K562 (cell line): ENCODE results near the gene PRRC2A. TPM values are rescaled to one million over a fixed set of nuclear protein-coding genes. Genes with fewer than 3 reads are reported as not detected.

Source experiments
- BDP1 ChIP-seq: IDR thresholded peaks from 3 replicates; pipeline ENCODE4 v1.6.1; 2011; ENCODE audit not compliant: insufficient read length, insufficient read depth
- CBFA2T3 ChIP-seq: fragments of 450-650 bp; IDR thresholded peaks from 2 replicates; pipeline ENCODE4 v1.6.1; 2017
- CTCF ChIP-seq, 3 experiments: IDR thresholded peaks in 2 of 3; conservative IDR thresholded peaks in 1 of 3; 2 replicates each; pipeline ENCODE4 v1.5.1; 2011 to 2012; ENCODE audit warnings: low read length in 3 of 3, mild to moderate bottlenecking in 3 of 3, control low read depth in 2 of 3, improper control_type of control experiment in 1 of 3, inconsistent platforms in 1 of 3, low read depth in 1 of 3, mixed read lengths in 1 of 3, moderate library complexity in 1 of 3; ENCODE audit not compliant: insufficient read depth in 2 of 3
- HDAC3 ChIP-seq: fragments of 450-650 bp; IDR thresholded peaks from 2 replicates; pipeline ENCODE4 v1.6.1; 2018; ENCODE audit warnings: borderline replicate concordance, mild to moderate bottlenecking, moderate library complexity; ENCODE audit not compliant: partially characterized antibody
- RFX1 ChIP-seq: fragments of 450-650 bp; IDR thresholded peaks from 2 replicates; pipeline ENCODE4 v1.6.1; 2016; ENCODE audit warnings: mild to moderate bottlenecking, moderate library complexity
- ZBTB5 ChIP-seq: fragments of 450-650 bp; IDR thresholded peaks from 2 replicates; pipeline ENCODE4 v1.6.1; 2017; ENCODE audit warnings: antibody characterized with exemption
- ZNF140 ChIP-seq: fragments of 250-450 bp; sonication (Bioruptor Pico); IDR thresholded peaks from 2 replicates; pipeline ENCODE4 v1.8.0; 2021; ENCODE audit warnings: moderate library complexity, mild to moderate bottlenecking, inconsistent platforms
- ZNF146 ChIP-seq: IDR thresholded peaks from one replicate; pipeline ENCODE4 v1.6.1; 2018; ENCODE audit warnings: missing compliant biosample characterization; ENCODE audit not compliant: unreplicated experiment
- polyA plus RNA-seq, 8 experiments: library from polyadenylated mRNA; depleted of rRNA in 4 of 8; stranded (reverse) in 5 of 8; unstranded in 3 of 8; fragments of >200 nt; fragmentation: Nextera tagmentation in 2 of 8; fragmentation: Illumina TruSeq in 1 of 8; extraction: Ambion mirVana in 2 of 8; extraction: Trizol in 1 of 8; gene quantifications; 2 replicates each; pipeline versions ENCODE4 v1.2.1 to v1.2.3, GENCODE V29; 2011 to 2014; ENCODE audit warnings: inconsistent platforms in 1 of 8, missing spikeins in 1 of 8
- total RNA-seq, 7 experiments: library from RNA; depleted of rRNA in 6 of 7; stranded (reverse); fragments of >200 nt in 6 of 7; fragmentation: Illumina TruSeq in 2 of 7; extraction: Trizol in 2 of 7; gene quantifications; 2 replicates each; pipeline versions ENCODE4 v1.2.1 to v1.2.3, GENCODE V29; 2011 to 2021; ENCODE audit warnings: low replicate concordance in 1 of 7
- TF ChIP-seq, protein P1 (sequence below): fragments of 250-450 bp; sonication (Bioruptor Pico); IDR thresholded peaks from 2 replicates; pipeline ENCODE4 v1.4.0; 2020; ENCODE audit warnings: mild to moderate bottlenecking, moderate library complexity
- TF ChIP-seq, protein P2 (sequence below): fragments of 250-450 bp; sonication (Bioruptor Pico); IDR thresholded peaks from 2 replicates; pipeline ENCODE4 v1.4.0; 2020; ENCODE audit warnings: mild to moderate bottlenecking
- TF ChIP-seq, protein P3 (sequence below): fragments of 450-650 bp; conservative IDR thresholded peaks from 2 replicates; pipeline ENCODE4 v1.6.1; 2016; ENCODE audit warnings: missing genetic modification characterization, low read depth, mild to moderate bottlenecking, control low read depth, missing compliant biosample characterization
- TF ChIP-seq, protein P4 (sequence below): fragments of 250-450 bp; sonication (Bioruptor Pico); IDR thresholded peaks from 2 replicates; pipeline ENCODE4 v1.5.0; 2022; ENCODE audit warnings: mild to moderate bottlenecking

The PRRC2A gene
- total and polyA plus RNA-seq, 9 of the 15 experiments (the other 6 are each of a cell fraction or from before 2014, with no cell fraction given): 1.0 to 332 (median 63.0) TPM

GRCh38 chr6:31660381-31661261, 40.1 kb downstream of the PRRC2A start, which contains the start of gene C6orf47 (continued):
- TF ChIP-seq, protein P1, sequence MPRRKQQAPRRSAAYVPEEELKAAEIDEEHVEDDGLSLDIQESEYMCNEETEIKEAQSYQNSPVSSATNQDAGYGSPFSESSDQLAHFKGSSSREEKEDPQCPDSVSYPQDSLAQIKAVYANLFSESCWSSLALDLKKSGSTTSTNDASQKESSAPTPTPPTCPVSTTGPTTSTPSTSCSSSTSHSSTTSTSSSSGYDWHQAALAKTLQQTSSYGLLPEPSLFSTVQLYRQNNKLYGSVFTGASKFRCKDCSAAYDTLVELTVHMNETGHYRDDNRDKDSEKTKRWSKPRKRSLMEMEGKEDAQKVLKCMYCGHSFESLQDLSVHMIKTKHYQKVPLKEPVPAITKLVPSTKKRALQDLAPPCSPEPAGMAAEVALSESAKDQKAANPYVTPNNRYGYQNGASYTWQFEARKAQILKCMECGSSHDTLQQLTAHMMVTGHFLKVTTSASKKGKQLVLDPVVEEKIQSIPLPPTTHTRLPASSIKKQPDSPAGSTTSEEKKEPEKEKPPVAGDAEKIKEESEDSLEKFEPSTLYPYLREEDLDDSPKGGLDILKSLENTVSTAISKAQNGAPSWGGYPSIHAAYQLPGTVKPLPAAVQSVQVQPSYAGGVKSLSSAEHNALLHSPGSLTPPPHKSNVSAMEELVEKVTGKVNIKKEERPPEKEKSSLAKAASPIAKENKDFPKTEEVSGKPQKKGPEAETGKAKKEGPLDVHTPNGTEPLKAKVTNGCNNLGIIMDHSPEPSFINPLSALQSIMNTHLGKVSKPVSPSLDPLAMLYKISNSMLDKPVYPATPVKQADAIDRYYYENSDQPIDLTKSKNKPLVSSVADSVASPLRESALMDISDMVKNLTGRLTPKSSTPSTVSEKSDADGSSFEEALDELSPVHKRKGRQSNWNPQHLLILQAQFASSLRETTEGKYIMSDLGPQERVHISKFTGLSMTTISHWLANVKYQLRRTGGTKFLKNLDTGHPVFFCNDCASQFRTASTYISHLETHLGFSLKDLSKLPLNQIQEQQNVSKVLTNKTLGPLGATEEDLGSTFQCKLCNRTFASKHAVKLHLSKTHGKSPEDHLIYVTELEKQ (CRISPR knock-in tag): peak; percentile 34; the same call in 1 of the 2 replicates
- TF ChIP-seq CBFA2T3 (no peak), HDAC3 (no peak), RFX1 (no peak), BDP1 (no peak), ZNF140 (CRISPR knock-in tag) (no peak), ZNF146 (CRISPR knock-in tag) (no peak), CTCF (IDR thresholded peaks at IDR 0.05 in 2 of 3, conservative IDR thresholded peaks at IDR 0.05 in 1 of 3; ENCODE audit: insufficient read depth in 2 of 3, low read depth in 1 of 3, low read length in 3 of 3) (no peak), ZBTB5 (no peak)
- TF ChIP-seq, protein P2, sequence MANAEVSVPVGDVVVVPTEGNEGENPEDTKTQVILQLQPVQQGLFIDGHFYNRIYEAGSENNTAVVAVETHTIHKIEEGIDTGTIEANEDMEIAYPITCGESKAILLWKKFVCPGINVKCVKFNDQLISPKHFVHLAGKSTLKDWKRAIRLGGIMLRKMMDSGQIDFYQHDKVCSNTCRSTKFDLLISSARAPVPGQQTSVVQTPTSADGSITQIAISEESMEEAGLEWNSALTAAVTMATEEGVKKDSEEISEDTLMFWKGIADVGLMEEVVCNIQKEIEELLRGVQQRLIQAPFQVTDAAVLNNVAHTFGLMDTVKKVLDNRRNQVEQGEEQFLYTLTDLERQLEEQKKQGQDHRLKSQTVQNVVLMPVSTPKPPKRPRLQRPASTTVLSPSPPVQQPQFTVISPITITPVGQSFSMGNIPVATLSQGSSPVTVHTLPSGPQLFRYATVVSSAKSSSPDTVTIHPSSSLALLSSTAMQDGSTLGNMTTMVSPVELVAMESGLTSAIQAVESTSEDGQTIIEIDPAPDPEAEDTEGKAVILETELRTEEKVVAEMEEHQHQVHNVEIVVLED (CRISPR knock-in tag): no peak; the same call in 1 of the 2 replicates
- TF ChIP-seq, protein P3, sequence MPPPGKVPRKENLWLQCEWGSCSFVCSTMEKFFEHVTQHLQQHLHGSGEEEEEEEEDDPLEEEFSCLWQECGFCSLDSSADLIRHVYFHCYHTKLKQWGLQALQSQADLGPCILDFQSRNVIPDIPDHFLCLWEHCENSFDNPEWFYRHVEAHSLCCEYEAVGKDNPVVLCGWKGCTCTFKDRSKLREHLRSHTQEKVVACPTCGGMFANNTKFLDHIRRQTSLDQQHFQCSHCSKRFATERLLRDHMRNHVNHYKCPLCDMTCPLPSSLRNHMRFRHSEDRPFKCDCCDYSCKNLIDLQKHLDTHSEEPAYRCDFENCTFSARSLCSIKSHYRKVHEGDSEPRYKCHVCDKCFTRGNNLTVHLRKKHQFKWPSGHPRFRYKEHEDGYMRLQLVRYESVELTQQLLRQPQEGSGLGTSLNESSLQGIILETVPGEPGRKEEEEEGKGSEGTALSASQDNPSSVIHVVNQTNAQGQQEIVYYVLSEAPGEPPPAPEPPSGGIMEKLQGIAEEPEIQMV (tag): no peak
- TF ChIP-seq, protein P4, sequence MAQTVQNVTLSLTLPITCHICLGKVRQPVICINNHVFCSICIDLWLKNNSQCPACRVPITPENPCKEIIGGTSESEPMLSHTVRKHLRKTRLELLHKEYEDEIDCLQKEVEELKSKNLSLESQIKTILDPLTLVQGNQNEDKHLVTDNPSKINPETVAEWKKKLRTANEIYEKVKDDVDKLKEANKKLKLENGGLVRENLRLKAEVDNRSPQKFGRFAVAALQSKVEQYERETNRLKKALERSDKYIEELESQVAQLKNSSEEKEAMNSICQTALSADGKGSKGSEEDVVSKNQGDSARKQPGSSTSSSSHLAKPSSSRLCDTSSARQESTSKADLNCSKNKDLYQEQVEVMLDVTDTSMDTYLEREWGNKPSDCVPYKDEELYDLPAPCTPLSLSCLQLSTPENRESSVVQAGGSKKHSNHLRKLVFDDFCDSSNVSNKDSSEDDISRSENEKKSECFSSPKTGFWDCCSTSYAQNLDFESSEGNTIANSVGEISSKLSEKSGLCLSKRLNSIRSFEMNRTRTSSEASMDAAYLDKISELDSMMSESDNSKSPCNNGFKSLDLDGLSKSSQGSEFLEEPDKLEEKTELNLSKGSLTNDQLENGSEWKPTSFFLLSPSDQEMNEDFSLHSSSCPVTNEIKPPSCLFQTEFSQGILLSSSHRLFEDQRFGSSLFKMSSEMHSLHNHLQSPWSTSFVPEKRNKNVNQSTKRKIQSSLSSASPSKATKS (CRISPR knock-in tag): peak; percentile 75; the same call in 1 of the 2 replicates
